Esophagus (tissue), 2 donors: ENCODE measurements around the gene ZNF217. TPM values are rescaled to one million over a fixed set of nuclear protein-coding genes. Genes with fewer than 3 reads are reported as not detected.
"Not testable (repeated sequence)": the region's sequence is repeated elsewhere in the genome, so short reads cannot be mapped to it uniquely, and the experiment has no call there.

Experiments
- H3K27ac ChIP-seq, 2 donors: one replicate each; pipeline ENCODE4 v1.5.1; 2013; ENCODE audit warnings: low read depth in 2 of 2, mild to moderate bottlenecking in 2 of 2, inconsistent platforms in 1 of 2, low read length in 1 of 2, moderate library complexity in 1 of 2
- H3K27me3 ChIP-seq, 2 donors: one replicate each; pipeline ENCODE4 v1.6.1; 2013; ENCODE audit warnings: low read length in 2 of 2, control low read depth in 1 of 2, mild to moderate bottlenecking in 1 of 2; ENCODE audit not compliant: insufficient read depth in 2 of 2, control insufficient read depth in 1 of 2
- H3K36me3 ChIP-seq, 2 donors: one replicate each; pipeline ENCODE4 v1.6.1; 2013; ENCODE audit warnings: low read length in 1 of 2; ENCODE audit not compliant: control insufficient read depth in 2 of 2, insufficient read depth in 2 of 2
- H3K4me1 ChIP-seq, 2 donors: one replicate each; pipeline ENCODE4 v1.6.1; 2013; ENCODE audit warnings: low read length in 1 of 2; ENCODE audit not compliant: control insufficient read depth in 2 of 2, insufficient read depth in 2 of 2
- H3K4me3 ChIP-seq, 2 donors: one replicate each; pipeline ENCODE4 v1.5.1; 2013; ENCODE audit warnings: low read length in 2 of 2, mild to moderate bottlenecking in 2 of 2, low read depth in 1 of 2, moderate library complexity in 1 of 2
- H3K9me3 ChIP-seq, 2 donors: one replicate each; pipeline ENCODE4 v1.6.1; 2013; ENCODE audit warnings: mild to moderate bottlenecking in 2 of 2, low read depth in 1 of 2, low read length in 1 of 2, moderate library complexity in 1 of 2; ENCODE audit not compliant: control insufficient read depth in 2 of 2, insufficient read depth in 1 of 2
- WGBS, 2 donors: extraction: QIAGEN DNeasy Blood & Tissue Kit; methylation state at CpG; one replicate each; pipeline ENCODE4 v1.1.7; 2013; 5-methylcytosine and 5-hydroxymethylcytosine counted together
- polyA plus RNA-seq, 2 donors: library from polyadenylated mRNA; stranded (reverse); fragments of 200-250 nt; gene quantifications; one replicate each; pipeline ENCODE4 v1.2.3, GENCODE V29; 2013
- donor health status: healthy with polysubstance abuse.
- donor health status: Bipolar disorder and iron deficiency.

The ZNF217 gene
- polyA plus RNA-seq, 2 donors = 8.2 to 9.0 TPM

GRCh38 chr20:53529658-53530057 is 64.0 kb downstream of the ZNF217 start:
- Histone ChIP-seq H3K4me3 (no peak overlapping the region), H3K36me3 (no peaks in the 10 kb centered on the region), H3K27ac (no peak overlapping the region), H3K4me1 (no peaks in the 10 kb centered on the region), H3K27me3 (no peaks in the 10 kb centered on the region), H3K9me3 (no peaks in the 10 kb centered on the region)
- WGBS, 2 donors = 83 to 90% methylated on average over 5 of the region's 5 CpGs

GRCh38 chr20:53527196-53527595 is 66.4 kb downstream of the ZNF217 start:
- Histone ChIP-seq H3K4me3 (no peak overlapping the region), H3K36me3 (no peaks in the 10 kb centered on the region), H3K9me3 (no peaks in the 10 kb centered on the region), H3K27me3 (no peaks in the 10 kb centered on the region), H3K4me1 (no peaks in the 10 kb centered on the region), H3K27ac (no peak overlapping the region)
- WGBS, 2 donors = 76 to 77% methylated on average over 8 of the region's 8 CpGs

GRCh38 chr20:53524589-53525312 is 68.9 kb downstream of the ZNF217 start:
- Histone ChIP-seq H3K4me3 (no peak overlapping the region), H3K9me3 (no peaks in the 10 kb centered on the region), H3K36me3 (no peaks in the 10 kb centered on the region), H3K4me1 (no peaks in the 10 kb centered on the region), H3K27ac (no peak overlapping the region), H3K27me3 (no peaks in the 10 kb centered on the region)
- 78 to 83% methylated on average over 13 of the region's 13 CpGs for WGBS, 2 donors

- not testable (repeated sequence) for H3K9me3 ChIP-seq, H3K27me3 ChIP-seq, H3K4me3 ChIP-seq, H3K27ac ChIP-seq, H3K4me1 ChIP-seq, H3K36me3 ChIP-seq
- 94 to 100% methylated on average over 2 of the region's 2 CpGs for WGBS, 2 donors
Measured at GRCh38 chr20:53523615-53524014, 70.0 kb downstream of the ZNF217 start.

- Histone ChIP-seq H3K4me1 (no peaks in the 10 kb centered on the region), H3K27ac (no peak overlapping the region), H3K9me3 (no peaks in the 10 kb centered on the region), H3K36me3 (no peaks in the 10 kb centered on the region), H3K27me3 (no peaks in the 10 kb centered on the region), H3K4me3 (no peak overlapping the region)
- WGBS, 2 donors = 76 to 78% methylated on average over 5 of the region's 5 CpGs
Measured at GRCh38 chr20:53522696-53523095, 70.9 kb downstream of the ZNF217 start.

GRCh38 chr20:53522026-53522425 is 71.6 kb downstream of the ZNF217 start:
- Histone ChIP-seq H3K27me3 (no peaks in the 10 kb centered on the region), H3K36me3 (no peaks in the 10 kb centered on the region), H3K4me1 (no peaks in the 10 kb centered on the region), H3K4me3 (no peak overlapping the region), H3K9me3 (no peaks in the 10 kb centered on the region), H3K27ac (no peak overlapping the region)
- WGBS, 2 donors = 80 to 87% methylated on average over 3 of the region's 3 CpGs

- WGBS, 2 donors = 44 to 56% methylated on average over 5 of the region's 5 CpGs
- H3K4me1 ChIP-seq, H3K36me3 ChIP-seq, H3K27me3 ChIP-seq, H3K9me3 ChIP-seq, H3K27ac ChIP-seq, H3K4me3 ChIP-seq: not testable (repeated sequence)
Measured at GRCh38 chr20:53521421-53521820, 72.2 kb downstream of the ZNF217 start.

GRCh38 chr20:53517146-53517545 is 76.5 kb downstream of the ZNF217 start:
- WGBS, 2 donors = 54 to 73% methylated on average over 13 of the region's 13 CpGs
- Histone ChIP-seq H3K27me3 (no peaks in the 10 kb centered on the region), H3K36me3 (no peaks in the 10 kb centered on the region), H3K4me1 (no peaks in the 10 kb centered on the region), H3K27ac (no peak overlapping the region), H3K9me3 (no peaks in the 10 kb centered on the region), H3K4me3 (no peak overlapping the region)
